GM20000 (cell line): ENCODE measurements around the gene ASTN1.

Experiments used
- DNase-seq: peaks from one replicate; pipeline ENCODE4 v3.0.0; 2012; ENCODE audit warnings: low spot score
- CTCF ChIP-seq: IDR thresholded peaks from 2 replicates; pipeline ENCODE4 v1.5.1; 2012; ENCODE audit warnings: mild to moderate bottlenecking, control low read depth; ENCODE audit errors: extremely low read depth, missing control alignments

ASTN1 gene

GRCh38 chr1:177198243-177198642 lies 33.7 kb upstream of the ASTN1 start:
- DNase-seq: no peak
- TF ChIP-seq CTCF: no peak

- no peak for DNase-seq
- no peak for TF ChIP-seq CTCF
These were observed 25.9 kb upstream of the ASTN1 start for GRCh38 chr1:177190308-177190970.

GRCh38 chr1:177186639-177187038 lies 22.1 kb upstream of the ASTN1 start:
- DNase-seq: no peak
- no peak for TF ChIP-seq CTCF

GRCh38 chr1:177185209-177185608 lies 20.7 kb upstream of the ASTN1 start:
- no peak for TF ChIP-seq CTCF
- no peak for DNase-seq

- TF ChIP-seq CTCF: no peak
- no peak for DNase-seq
These were observed 19.3 kb upstream of the ASTN1 start for GRCh38 chr1:177183836-177184235.

GRCh38 chr1:177181631-177182291 lies 17.2 kb upstream of the ASTN1 start:
- DNase-seq: peak; percentile 74
- peak; percentile 63 for TF ChIP-seq CTCF

GRCh38 chr1:177181280-177181630 lies 16.7 kb upstream of the ASTN1 start:
- no peak for TF ChIP-seq CTCF
- DNase-seq: no peak
